Inferior parietal cortex (tissue), 1 donor: ENCODE results near the gene PPM1J.
"Not testable (repeated sequence)": the region's sequence is repeated elsewhere in the genome, so short reads cannot be mapped to it uniquely, and the experiment has no call there.

Source experiments
- DNase-seq: peaks from one replicate; pipeline ENCODE4 v3.0.0-alpha.2; 2016; ENCODE audit errors: extremely low spot score

Gene PPM1J

DNA sequence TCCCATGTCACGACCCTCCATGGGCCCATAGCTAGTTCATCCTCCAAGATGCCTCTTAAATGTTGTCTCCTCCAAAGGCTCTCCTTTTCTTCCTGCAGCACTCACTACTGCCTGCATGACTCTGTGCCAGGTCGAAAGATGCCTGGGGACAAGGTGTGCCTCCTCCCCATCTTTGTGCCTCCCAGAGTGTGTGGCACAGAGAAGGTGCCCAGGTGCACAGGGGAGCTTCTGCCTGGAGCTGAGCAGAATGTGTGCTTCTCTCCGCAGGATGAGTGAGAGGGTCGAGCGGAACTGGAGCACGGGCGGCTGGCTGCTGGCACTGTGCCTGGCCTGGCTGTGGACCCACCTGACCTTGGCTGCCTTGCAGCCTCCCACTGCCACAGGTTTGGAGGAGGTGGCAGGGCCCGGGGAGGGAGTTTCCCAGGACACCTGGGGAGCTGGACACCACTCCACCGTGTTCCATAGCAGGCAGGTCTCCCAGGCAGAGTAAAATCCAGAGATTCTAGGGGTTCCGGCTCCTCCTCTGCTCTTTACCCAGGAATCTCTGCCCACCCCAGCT lies 6.9 kb upstream of the PPM1J start:
- no peak for DNase-seq

DNA sequence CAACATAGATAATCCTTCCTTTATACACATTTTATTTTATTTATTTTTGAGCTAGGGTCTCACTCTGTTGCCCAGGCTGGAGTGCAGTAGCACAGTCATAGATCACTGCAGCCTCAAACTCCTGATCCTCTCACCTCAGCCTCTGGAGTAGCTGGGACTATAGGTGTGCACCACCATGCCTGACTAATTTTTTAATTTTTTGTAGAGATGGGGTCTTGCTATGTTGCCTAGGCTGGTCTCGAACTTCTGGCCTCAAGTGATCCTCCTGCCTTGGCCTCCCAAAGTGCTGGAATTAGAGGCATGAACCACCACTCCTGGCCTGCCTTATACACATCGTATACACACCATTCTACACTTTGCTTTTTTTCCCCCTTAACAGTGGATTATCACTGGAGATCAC lies 6.2 kb upstream of the PPM1J start:
- not testable (repeated sequence) for DNase-seq

DNA sequence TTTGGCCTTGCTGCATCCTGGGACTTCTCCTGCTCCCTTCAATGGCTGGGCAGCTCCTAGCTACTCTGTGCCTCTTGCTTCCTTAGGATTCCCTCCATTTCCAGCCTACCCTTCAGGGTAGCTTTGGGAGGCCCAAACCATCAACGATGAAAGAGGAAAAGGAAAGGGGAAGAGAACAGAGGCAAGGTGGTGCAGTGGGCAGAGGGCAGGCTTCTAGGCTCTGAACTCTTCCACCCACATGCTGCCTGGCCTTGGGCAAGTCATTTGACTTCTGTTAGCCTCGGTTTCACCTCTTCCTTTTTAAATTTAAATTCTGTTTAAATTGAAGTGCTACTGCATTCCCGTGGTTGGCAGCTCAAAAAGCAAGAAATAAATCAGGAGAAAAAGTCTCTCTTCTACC lies 5.7 kb upstream of the PPM1J start:
- DNase-seq = no peak

DNA sequence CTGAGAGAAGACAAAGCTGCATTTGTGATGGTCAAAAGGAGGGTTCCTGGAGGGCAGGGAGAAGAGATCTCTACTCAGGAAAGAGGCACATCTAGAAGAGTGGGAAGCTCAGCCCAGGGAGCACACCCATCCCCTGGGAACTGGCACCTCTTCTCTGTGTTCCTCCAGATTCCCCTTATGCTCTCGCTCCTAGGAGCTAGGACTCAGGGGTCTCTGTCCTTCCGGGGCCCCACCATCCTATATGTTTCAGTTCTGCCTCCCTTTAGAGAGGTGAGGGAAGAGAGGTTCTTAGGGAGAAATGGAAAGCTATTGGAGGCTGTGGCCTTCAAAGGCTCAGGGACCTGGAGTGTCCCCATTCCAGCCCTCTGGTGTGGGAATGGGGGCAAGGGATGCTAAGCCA lies 4.6 kb upstream of the PPM1J start:
- no peak for DNase-seq

DNA sequence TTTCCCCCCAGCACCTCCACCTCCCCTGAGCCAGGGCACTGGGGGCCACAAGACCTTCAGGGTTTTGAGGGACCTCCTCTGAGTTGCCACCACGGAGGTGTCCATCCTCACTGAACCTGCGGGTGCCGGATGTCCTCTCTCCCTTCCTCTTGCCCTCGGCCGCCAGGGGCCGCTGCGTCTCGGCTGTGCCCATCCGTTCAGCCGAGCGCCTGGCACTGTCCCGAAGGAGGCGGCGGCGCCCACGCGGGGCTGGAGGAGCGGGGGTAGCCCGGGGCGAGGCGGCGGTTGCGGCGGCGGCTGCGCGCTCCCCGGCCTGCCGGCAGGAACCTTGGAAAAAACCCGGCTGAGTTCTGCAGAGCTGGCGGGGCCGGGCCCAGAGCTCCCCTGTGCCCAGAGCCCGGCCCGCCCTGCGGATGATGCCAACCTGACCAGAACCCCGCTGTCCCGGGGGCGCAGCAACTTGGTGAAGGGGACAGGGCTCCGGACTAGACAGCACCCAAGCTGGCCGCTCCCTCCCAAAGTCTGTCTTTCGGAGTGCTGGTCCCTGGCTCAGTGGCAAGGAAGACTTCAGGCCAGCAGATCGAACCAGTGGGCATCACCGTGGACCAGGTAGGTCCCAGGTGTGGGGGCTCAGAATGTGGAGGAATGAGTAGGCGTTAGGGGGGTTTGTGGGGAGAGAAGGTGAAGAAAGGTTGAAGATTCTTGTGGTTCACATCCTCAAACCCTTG lies 3.7 kb upstream of the PPM1J start:
- peak; percentile 74 for DNase-seq

DNA sequence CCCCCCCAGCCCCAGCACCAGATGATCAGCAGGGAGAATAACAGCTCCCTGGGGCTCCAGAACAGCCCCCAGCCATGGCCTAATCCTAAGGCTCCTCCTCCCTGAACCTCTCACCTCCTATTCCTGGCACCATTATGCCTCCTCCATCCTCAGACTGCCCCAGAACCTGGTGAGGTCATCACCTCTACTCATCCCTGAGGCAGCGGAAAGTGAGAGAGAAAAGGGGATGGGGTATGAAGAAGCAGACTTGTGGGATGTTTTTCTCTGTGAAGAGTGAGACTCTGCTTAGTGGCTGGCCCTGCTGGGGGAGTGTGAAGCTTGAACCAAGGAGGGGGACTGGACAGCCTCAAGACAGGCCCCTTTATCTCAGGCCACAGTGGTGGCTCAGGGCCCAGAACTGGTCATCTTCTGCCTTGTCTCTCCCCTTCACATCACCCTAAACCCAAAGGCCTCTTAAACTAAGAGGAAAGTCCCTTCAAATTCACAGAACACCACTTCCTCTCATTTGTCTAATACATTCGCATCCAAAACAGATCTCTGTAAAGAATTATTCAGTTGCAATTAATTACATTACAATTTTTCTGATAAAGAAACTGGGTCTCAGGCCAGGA lies 2.2 kb upstream of the PPM1J start:
- DNase-seq = no peak

DNA sequence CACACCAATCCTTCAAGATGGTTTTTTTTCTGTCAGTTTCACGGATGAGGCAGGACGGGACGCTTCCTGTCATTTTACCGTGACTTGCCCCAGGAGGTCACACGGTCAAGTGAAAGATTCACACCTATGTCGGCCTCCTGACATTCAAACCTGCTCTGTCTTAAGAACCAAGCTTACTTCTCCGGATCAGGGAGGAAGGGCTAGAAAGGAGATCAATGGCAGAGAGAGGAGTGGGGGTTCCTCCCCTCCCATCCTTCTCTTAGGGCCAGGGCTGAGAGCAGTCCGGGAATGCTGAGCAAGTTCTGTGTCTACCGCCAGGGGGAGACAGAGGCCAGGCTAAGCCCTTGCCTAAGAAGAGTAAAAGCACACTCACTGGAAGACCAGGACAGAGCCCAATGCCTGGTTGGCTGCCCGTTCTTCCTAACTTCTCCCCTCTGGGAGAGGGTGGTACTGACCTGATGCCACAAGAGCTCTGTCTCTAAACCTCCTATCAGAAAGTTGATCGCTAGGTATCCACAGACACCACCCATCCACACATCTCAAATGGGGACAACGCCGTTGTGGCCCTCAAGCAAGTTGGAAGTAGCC lies 1.1 kb upstream of the PPM1J start:
- DNase-seq = peak; percentile 97

DNA sequence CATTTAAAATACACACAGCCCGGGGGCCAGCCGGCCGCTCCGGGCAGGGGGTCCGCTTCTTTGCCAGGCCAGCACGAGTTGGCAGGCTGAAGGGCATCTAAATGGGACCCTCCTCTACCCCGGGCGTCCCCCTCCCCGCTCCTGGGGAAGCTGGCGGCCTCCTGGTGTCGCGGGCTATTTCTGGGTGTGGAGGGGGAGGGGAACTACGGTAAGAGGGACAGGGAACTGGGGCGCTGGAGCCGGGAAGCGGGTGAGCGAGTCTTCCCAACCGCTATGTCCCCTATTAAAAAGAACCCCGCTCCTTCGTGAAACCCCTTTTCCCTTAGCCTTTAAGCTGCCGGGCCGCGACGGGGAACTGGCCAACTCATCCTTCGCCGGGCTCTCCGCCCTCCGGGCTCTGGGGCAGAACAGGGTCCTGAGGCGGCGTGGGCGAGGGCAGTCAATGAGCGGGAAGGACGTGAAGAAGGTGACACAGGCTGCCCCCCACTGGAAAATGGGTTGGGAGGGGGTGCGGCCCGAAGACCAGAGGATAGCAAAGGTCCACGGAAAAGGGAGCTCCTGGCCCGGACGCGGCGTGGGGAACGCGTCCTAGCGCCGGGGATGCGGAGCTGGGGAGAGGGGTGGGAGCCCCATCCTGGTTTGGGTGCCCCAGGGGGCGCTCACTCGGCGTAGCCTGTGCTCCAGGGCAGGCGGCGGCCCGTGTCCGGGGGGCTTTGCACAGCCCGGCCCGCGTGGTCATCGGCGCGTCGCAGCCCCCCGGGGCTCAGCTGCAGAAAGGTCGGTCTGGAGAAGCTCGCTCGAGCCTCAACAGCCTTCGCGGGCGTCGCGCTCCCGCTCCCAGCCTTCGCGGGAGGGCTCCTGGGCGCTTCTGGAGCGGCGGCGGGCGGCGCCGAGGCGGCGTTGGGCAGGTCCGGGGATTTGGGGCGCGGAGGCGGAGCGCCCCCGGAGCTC lies 544 bp downstream of the PPM1J start:
- DNase-seq = no peak

DNA sequence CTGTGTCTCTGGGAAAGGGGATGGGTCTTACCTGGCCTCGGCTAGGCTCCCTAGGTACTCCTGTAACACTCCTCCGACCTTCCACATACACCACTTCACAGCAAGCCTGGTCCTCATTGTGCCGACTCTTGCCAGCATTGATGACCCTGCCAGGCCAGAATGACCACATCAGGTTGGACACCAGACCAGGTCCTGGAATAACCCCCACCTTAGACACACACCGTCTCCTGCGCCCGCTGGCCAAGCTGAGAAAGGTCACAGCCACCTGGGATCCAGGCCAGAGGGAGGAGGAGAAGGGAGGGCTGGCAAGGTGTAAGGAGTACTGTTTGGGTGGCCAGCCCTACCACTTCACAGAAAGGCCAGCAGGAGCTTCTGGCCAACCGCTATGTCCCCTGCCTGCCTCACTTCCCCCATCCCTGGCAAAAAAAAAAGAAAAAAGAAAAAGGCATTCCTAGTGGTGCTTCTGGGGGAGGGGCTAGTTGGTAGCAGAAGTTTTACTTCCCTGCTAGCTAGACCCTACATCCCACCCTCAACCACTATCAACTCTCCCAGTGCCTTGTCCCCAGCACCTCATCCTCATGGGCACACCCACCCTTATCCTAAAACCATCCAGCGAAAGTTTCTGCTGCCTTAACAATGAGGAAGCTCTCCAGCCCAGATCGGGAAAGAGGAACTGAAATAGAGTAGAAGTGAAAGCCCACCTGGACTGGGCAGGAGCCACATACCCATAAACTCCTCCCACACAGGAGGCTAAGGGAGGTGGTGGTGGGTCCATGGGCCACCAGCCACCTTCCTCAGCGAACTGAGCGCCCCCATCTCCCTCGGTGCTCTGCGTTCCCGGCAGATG lies 1.4 kb downstream of the PPM1J start:
- DNase-seq = no peak

DNA sequence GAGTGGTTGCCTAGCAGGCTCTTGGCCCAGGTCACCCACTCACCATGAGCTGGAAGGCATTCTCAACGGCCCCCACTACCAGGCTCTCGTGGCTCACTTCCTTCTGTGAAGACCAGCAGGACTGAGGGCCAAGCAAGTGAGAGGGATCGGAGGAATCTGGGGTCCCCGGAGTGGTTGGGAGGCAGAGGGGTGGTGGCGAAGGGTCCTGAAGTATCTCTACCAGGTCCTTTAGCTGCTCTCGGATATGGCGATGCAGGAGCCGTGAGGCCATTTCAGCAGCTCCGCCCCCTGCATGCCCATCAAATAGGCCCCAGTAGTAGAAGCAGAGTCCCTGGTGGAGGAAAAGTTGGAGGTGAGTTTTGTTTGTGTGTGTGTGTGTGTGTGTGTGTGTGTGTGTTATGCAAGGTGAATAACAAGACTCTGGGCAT lies 2.4 kb downstream of the PPM1J start:
- no peak for DNase-seq

DNA sequence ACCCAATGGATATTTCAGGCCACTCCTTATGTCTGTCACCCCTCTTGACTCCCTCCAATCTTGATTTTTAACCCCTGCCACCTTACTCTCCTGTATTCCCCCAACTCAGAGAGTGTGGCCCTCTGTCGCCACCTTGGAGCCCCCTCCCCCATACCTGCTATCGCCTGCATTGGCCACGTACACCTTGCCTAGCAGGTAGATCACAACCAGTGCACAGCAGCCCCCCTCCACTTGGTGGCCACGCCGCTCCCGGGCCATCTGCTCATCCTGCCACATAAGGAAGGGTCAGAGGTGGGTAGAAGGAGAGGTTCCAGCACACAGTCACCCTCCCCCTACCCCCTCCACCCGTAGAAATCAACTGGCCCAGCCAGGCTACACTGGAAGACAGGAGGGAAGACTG lies 2.9 kb downstream of the PPM1J start:
- DNase-seq = no peak

DNA sequence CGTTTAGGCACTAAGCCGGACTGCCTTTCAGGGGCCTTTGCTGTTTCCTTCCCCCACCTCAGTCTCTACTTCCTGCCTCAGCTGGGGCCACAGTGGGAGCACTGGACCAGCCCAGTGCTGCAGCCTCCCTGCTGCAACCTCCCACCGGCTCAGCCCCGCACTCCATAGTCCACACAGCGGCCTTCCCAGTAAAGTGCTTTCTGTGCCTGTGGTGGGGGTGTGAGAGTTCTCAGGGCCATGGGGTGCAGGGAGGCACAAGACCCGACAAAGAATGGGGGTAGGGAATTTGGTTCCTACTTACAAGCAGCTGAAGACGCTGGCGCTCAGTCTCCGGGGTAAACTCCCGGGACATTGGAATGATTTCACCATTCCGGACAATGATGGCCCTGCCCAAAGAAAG lies 3.5 kb downstream of the PPM1J start:
- DNase-seq = no peak

DNA sequence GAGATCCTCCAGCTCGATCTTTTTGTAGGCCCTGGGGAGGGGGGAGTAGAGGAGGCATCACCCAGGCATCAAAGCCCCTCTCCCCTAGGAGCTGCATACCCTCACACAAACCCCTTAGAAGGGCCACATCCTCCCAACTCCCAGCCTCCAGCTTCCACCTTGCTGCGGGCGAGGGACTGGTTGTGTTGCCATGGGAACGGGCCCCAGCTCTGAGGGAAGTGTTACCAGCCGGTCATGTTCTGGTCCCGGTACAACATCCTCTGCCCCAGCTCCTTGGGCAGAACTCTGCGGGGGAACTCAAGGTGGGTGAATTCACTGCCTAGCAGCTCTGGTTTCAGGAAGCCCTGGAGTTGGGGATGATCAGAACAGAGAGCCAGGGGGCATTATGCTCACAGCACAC lies 4.1 kb downstream of the PPM1J start:
- no peak for DNase-seq

DNA sequence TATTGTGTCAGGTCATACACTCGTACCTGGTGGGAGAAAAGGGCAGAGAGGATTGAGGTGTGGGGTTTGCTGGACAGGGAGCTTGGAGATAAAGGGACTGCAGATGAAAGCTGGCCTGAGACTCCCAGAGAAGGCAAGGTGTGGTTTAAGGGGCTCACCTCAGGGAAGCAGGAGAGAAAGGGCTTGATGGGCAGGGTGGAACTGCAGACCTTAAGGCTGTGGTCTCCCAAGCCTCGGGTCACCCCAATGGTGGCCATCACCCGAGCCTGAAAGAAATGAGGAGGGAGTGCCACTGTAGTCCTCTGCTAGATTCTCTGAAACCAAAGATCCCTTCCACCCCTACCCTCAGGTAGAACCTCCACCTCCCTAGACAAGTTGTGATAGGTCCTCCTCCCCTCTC lies 4.5 kb downstream of the PPM1J start:
- DNase-seq = no peak

DNA sequence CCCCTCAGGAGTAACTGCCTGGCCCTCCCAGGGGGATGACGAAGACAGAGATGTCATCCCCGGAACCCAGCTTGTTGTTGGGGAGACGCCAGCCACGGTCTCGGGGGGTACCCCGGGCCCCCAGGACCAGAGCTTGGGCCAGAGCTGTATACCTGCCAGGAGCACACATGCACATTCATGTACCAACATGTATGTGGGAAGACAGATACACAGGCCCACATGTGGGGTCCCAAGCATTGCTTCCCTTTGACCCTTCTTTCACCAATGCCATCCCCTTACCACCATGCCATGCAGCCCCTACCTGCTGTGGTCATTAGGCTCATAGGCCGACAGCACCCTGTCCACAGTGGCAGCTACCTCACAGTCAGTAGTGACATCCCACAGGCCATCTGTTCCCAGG lies 5.0 kb downstream of the PPM1J start:
- no peak for DNase-seq

DNA sequence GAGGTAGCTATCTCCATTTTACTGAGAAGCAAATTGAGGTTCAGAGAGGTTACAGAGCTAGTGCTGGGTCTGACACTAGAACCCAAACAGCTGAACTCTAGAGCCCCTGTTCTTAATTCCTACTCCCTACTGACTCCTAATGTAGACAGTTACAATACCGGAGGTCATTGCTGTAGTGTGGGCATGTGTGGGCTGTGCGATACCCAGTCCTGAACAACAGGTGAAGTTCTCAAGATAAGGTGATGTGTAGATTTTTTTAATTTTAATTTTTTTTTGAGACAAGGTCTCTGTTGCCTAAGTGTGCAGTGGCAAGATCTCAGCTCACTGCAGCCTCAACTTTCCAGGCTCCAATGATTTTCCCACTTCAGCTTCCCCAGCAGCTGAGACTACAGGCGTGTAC lies 6.6 kb downstream of the PPM1J start:
- DNase-seq = no peak

DNA sequence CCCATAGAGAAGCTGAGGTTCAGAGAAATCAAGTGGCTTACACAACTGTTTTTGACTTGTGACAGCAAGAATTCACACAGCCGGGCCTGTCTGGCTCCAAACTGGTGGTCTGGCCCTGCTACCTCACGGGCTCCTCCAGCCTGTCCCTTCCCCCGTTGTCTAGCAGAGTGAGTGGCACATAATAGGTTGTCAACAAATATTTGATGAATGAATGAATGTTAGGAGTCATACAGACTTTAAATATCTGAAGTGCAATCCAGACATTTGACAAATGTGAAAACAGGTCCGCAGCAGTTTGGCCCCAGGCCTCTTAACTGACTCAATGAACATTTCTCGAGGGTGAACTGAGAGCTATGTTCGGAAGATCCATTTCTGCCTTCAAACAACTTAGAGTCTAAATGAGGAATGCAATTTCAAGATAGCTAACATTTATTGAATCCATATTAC lies 7.1 kb downstream of the PPM1J start:
- no peak for DNase-seq

DNA sequence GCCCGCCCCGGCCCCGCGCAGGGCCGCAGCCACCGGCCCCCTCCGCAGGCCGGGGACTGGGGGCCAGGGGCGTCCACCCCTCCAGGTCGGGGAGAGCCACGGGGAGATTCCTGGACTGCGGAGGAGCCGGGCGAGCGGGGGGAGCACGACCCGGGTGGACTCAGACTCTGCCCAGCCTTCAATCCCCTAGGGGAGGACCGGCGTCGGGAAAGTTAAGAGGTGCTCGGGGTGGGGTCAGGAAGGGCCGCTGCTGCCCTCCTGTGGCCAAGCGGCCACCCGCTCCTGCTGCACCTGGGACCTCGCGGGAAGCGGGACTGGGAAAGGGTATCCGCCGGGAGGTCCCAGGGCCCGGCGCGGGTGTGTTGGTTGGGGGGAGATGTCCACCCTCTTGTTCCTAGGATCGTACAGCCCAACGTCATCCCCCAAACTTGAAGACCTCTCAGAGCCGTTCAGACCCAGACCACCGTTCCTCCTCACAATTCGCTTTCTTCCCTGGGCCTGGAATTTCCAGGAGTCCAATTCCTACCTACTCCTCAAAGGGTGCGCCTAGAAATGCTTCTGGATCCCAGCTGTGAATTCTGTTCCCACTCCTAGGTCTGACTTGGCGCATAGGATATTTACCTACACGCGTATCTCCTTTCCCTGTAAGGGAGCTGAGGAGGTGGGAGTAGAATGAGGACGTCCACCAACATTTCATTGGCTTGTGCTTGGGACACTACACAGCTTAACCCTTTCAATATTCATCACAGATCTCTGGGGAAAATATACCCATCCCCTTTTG lies 7.7 kb downstream of the PPM1J start:
- DNase-seq = peak; percentile 70

DNA sequence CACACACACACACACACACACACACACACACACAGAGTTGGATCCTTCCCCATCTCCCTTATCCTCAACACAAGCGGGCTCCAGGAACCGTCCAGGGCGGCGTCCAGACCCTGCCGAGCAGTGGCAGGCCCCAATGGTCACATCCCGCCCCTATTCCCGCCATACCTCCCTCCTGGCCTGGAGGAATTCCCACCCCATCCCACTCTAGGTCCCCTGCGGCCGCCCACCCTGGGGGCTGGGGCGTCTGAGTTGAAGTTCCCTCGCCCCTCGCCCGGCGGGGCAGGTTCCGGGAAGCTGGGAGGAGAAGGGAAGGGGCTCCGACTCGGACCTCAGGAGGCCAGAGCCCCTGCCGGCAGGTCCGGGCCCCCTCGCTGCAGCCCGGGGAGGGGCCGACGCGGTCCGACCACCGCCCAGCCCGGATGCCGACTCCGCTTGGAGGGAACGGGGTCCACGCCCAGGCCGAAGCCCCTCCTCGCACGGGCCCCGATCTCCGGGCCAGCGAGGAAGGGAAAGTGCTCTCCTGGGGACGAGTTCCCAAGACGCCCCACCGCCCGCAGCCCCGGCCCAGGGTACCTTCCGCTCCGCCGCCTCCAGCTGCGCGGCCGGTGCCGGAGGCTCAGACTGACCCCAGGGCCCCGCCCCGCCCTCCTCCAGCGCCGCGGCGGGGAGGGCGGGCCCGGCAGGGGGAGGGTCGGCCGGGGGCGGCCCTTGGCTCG lies 8.5 kb downstream of the PPM1J start, which contains the start of gene RHOC:
RHOC (minus strand) TSS at position 623 of the 716 bp plus-strand sequence. CDS start 3,328 bp downstream, outside the sequence.
- DNase-seq = no peak
